ENCODE measurements around the gene SLU7. TPM values are rescaled to one million over a fixed set of nuclear protein-coding genes. Genes with fewer than 3 reads are reported as not detected.

SLU7 gene
- total and polyA plus RNA-seq, 9 of the 15 experiments (the other 6 are each of a cell fraction or from before 2014, with no cell fraction given), result 42.1 to 65.7 (median 54.8) TPM

DNA sequence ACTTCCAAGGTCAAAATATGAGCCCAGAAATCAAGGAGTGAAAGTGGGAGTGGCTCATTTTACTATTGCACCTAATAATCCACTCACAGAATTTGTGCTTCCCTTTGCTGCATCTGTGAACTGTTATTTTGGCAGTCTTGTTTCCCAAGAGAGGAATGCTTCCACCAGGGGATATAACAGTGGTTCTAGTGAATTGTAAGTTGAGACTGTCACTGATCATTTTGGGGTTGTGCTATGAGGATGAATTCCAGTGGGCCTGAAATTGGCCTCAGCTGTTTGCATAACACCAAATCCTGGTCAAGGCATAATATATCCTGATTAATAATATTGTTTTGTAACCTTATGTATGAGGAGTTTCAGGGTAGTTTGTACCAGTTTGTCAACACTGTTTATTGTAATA, 33.4 kb downstream of the SLU7 start:
- H3K4me3 ChIP-seq, result no peak overlapping the region
- no peak overlapping the region for H3K27ac ChIP-seq (ENCODE audit: extremely low read depth, low read depth, low read length)
- FAIRE-seq, result no peak
- no peak overlapping the region for H3K4me2 ChIP-seq (ENCODE audit: insufficient read depth, low read length)
- H3K9me1 ChIP-seq (ENCODE audit: control insufficient read depth, insufficient read depth, low read length), result no peaks in the 10 kb centered on the region
- TF ChIP-seq RBFOX2 (IDR thresholded peaks at IDR 0.05; ENCODE audit: low read depth, low read length), result no peak
- no peaks in the 10 kb centered on the region for H3K4me1 ChIP-seq (replicated peaks in 1 of 2; ENCODE audit: control insufficient read depth in 2 of 2, insufficient read depth in 2 of 2, low read length in 2 of 2)
- no TSS peak for BruUV-seq (replicated peaks)
- no peak for DNase-seq (ENCODE audit: extremely low read depth in 1 of 4, low spot score in 3 of 4)
- no peaks in the 10 kb centered on the region for H3K79me2 ChIP-seq (ENCODE audit: control insufficient read depth, insufficient read depth, low read length)
- ChIA-PET CTCF (ENCODE audit: low intra/inter-chr PET ratio) (no interaction called here), POLR2A (no interaction called here)
- no peaks in the 10 kb centered on the region; the same call in 1 of the 2 replicates for H3K9me3 ChIP-seq (replicated peaks; ENCODE audit: control insufficient read depth, insufficient read depth, low read depth, low read length)
- no peak overlapping the region for H2AFZ ChIP-seq (ENCODE audit: low read depth, low read length)
- no peak for ATAC-seq
- no peaks in the 10 kb centered on the region; a peak in 1 of 5 replicates for H3K27me3 ChIP-seq (ENCODE audit: control insufficient read depth in 2 of 2, insufficient read depth in 2 of 2, low read length in 2 of 2)
- H4K20me1 ChIP-seq (replicated peaks; ENCODE audit: control insufficient read depth, insufficient read depth, low read length), result no peaks in the 10 kb centered on the region
- no peaks in the 10 kb centered on the region for H3K36me3 ChIP-seq (ENCODE audit: control insufficient read depth, insufficient read depth, low read length)
- no peak overlapping the region for H3K9ac ChIP-seq (ENCODE audit: insufficient read depth in 1 of 2, low read depth in 2 of 2, low read length in 2 of 2)
- intact Hi-C loops (cut with micrococcal nuclease) (no loop called here), in situ Hi-C loops (cut with MboI) (no loop called here)

DNA sequence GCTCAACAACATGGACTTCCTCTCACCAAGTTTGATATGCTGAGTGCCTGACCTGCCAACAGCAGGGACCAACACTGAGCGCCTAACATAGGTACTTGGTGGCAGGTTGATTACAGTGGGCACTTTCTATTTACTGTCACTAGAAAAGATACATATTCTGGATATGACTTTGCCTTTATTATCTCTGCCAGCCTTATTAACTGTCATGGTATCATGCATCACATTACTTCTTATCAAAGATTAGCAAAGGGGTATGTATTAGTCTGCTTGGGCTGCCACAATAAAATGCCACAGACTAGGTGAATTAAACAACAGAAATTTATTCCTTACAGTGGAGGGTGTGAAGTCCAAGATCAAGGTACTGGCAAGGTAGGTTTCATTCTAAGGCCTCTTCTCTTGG, 34.2 kb downstream of the SLU7 start:
- no peaks in the 10 kb centered on the region for H3K9me1 ChIP-seq (ENCODE audit: control insufficient read depth, insufficient read depth, low read length)
- no peaks in the 10 kb centered on the region for H3K79me2 ChIP-seq (ENCODE audit: control insufficient read depth, insufficient read depth, low read length)
- POLR2A ChIA-PET, result no interaction called here
- intact Hi-C loops (cut with micrococcal nuclease) (no loop called here), in situ Hi-C loops (cut with MboI) (no loop called here)
- DNase-seq (ENCODE audit: extremely low read depth in 1 of 4, low spot score in 3 of 4) (no peak), FAIRE-seq (no peak), ATAC-seq (no peak)
- BruUV-seq (replicated peaks), result no TSS peak
- CTCF ChIA-PET (ENCODE audit: low intra/inter-chr PET ratio), result no interaction called here
- no peaks in the 10 kb centered on the region; the same call in 1 of the 2 replicates for H3K9me3 ChIP-seq (replicated peaks; ENCODE audit: control insufficient read depth, insufficient read depth, low read depth, low read length)
- H3K36me3 ChIP-seq (ENCODE audit: control insufficient read depth, insufficient read depth, low read length), result no peaks in the 10 kb centered on the region
- H4K20me1 ChIP-seq (replicated peaks; ENCODE audit: control insufficient read depth, insufficient read depth, low read length), result no peaks in the 10 kb centered on the region
- no peaks in the 10 kb centered on the region; a peak in 1 of 5 replicates for H3K27me3 ChIP-seq (ENCODE audit: control insufficient read depth in 2 of 2, insufficient read depth in 2 of 2, low read length in 2 of 2)
- no peak overlapping the region for H3K27ac ChIP-seq (ENCODE audit: extremely low read depth, low read depth, low read length)
- H2AFZ ChIP-seq (ENCODE audit: low read depth, low read length), result no peak overlapping the region
- no peaks in the 10 kb centered on the region for H3K4me1 ChIP-seq (replicated peaks in 1 of 2; ENCODE audit: control insufficient read depth in 2 of 2, insufficient read depth in 2 of 2, low read length in 2 of 2)
- no peak overlapping the region for H3K4me3 ChIP-seq
- H3K9ac ChIP-seq (ENCODE audit: insufficient read depth in 1 of 2, low read depth in 2 of 2, low read length in 2 of 2), result no peak overlapping the region
- H3K4me2 ChIP-seq (ENCODE audit: insufficient read depth, low read length), result no peak overlapping the region
- WGBS (ENCODE audit: insufficient coverage, low coverage, missing lambda C conversion rate), result 8% methylated on average over 1 of the region's 1 CpG
- TF ChIP-seq KAT2B (IDR thresholded peaks at IDR 0.05; ENCODE audit: low read depth, low read length) (no peak), ADNP (tag; IDR thresholded peaks at IDR 0.05) (no peak), SRSF3 (IDR thresholded peaks at IDR 0.05; ENCODE audit: insufficient read depth, low read length) (no peak), ZNF507 (tag; conservative IDR thresholded peaks at IDR 0.05) (no peak), TGIF2 (CRISPR knock-in tag; IDR thresholded peaks at IDR 0.05) (no peak), U2AF1 (optimal IDR thresholded peaks at IDR 0.05; ENCODE audit: low read depth, low read length) (no peak), SP2 (IDR thresholded peaks at IDR 0.05; ENCODE audit: extremely low read depth, low read depth, low read length, poor library complexity, severe bottlenecking) (no peak), SMARCC2 (IDR thresholded peaks at IDR 0.05; ENCODE audit: low read depth) (no peak), HDAC6 (IDR thresholded peaks at IDR 0.05; ENCODE audit: low read depth, low read length) (no peak), ZNF23 (CRISPR knock-in tag; IDR thresholded peaks at IDR 0.05) (no peak), TCFL5 (CRISPR knock-in tag; conservative IDR thresholded peaks at IDR 0.05) (no peak)
- TF ChIP-seq, protein P1, sequence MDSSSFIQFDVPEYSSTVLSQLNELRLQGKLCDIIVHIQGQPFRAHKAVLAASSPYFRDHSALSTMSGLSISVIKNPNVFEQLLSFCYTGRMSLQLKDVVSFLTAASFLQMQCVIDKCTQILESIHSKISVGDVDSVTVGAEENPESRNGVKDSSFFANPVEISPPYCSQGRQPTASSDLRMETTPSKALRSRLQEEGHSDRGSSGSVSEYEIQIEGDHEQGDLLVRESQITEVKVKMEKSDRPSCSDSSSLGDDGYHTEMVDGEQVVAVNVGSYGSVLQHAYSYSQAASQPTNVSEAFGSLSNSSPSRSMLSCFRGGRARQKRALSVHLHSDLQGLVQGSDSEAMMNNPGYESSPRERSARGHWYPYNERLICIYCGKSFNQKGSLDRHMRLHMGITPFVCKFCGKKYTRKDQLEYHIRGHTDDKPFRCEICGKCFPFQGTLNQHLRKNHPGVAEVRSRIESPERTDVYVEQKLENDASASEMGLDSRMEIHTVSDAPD (CRISPR knock-in tag; IDR thresholded peaks at IDR 0.05), result no peak
- TF ChIP-seq, protein P2, sequence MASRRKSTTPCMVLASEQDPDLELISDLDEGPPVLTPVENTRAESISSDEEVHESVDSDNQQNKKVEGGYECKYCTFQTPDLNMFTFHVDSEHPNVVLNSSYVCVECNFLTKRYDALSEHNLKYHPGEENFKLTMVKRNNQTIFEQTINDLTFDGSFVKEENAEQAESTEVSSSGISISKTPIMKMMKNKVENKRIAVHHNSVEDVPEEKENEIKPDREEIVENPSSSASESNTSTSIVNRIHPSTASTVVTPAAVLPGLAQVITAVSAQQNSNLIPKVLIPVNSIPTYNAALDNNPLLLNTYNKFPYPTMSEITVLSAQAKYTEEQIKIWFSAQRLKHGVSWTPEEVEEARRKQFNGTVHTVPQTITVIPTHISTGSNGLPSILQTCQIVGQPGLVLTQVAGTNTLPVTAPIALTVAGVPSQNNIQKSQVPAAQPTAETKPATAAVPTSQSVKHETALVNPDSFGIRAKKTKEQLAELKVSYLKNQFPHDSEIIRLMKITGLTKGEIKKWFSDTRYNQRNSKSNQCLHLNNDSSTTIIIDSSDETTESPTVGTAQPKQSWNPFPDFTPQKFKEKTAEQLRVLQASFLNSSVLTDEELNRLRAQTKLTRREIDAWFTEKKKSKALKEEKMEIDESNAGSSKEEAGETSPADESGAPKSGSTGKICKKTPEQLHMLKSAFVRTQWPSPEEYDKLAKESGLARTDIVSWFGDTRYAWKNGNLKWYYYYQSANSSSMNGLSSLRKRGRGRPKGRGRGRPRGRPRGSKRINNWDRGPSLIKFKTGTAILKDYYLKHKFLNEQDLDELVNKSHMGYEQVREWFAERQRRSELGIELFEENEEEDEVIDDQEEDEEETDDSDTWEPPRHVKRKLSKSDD (conservative IDR thresholded peaks at IDR 0.05; ENCODE audit: low read length), result no peak
